ENCODE measurements around the gene AIPL1. TPM values are rescaled to one million over a fixed set of nuclear protein-coding genes. Genes with fewer than 3 reads are reported as not detected.

Gene AIPL1
- total RNA-seq, 1 donor from 2014 or later, result not detected

DNA sequence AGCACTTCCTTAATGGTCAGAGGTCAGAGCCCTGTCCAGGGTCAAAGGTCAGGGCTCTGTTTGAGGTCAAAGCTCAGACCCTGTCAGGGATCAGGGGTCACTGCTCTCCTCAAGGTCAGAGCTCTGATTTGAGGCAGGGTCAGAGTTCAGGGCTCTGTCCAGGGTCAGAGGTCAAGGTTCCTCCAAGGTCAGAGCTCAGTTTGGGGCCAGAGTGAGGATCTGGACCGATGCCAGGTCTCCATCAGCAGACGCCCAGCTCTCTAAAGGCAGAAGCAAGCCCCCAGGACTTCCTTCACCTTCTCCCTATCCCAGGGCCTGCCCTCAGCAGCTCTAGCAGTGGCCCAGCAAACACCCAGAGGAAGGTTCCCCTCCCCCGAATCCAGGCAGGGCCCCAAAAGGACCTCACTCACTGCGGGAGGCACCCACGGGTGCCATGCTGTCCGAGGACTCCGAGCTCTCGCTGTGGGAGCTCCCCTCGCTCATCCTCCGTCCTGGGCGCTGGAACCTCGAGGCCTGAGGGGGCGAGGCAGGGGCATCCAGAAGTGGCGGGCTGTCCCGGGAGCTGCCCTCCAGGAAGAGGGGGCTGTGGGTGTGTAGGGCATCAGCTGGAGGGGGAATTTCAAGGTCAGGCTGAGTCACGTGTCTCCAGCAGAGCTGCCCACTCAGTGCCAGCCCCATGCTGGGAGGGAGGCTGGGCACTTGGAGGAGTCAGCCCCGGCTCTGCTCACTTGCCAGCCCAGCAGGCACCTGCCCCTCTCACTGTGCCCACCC is 36.0 kb upstream of the AIPL1 start:
- H3K9me3 ChIP-seq, result peaks cover 0 to 3% of the 10 kb centered on the region in 2 donors
- DNase-seq (ENCODE audit: low spot score in 2 of 2), result no peak
- intact Hi-C loops (cut with DNase I), result no loop called here
- TF ChIP-seq, protein P1, sequence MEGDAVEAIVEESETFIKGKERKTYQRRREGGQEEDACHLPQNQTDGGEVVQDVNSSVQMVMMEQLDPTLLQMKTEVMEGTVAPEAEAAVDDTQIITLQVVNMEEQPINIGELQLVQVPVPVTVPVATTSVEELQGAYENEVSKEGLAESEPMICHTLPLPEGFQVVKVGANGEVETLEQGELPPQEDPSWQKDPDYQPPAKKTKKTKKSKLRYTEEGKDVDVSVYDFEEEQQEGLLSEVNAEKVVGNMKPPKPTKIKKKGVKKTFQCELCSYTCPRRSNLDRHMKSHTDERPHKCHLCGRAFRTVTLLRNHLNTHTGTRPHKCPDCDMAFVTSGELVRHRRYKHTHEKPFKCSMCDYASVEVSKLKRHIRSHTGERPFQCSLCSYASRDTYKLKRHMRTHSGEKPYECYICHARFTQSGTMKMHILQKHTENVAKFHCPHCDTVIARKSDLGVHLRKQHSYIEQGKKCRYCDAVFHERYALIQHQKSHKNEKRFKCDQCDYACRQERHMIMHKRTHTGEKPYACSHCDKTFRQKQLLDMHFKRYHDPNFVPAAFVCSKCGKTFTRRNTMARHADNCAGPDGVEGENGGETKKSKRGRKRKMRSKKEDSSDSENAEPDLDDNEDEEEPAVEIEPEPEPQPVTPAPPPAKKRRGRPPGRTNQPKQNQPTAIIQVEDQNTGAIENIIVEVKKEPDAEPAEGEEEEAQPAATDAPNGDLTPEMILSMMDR (IDR thresholded peaks at IDR 0.05), result no peak
- no peak overlapping the region for H3K27ac ChIP-seq
- no peaks in the 10 kb centered on the region for H3K4me1 ChIP-seq
- H3K27me3 ChIP-seq, result no peaks in the 10 kb centered on the region
- no peak overlapping the region for H3K4me3 ChIP-seq
- no peaks in the 10 kb centered on the region for H3K36me3 ChIP-seq

DNA sequence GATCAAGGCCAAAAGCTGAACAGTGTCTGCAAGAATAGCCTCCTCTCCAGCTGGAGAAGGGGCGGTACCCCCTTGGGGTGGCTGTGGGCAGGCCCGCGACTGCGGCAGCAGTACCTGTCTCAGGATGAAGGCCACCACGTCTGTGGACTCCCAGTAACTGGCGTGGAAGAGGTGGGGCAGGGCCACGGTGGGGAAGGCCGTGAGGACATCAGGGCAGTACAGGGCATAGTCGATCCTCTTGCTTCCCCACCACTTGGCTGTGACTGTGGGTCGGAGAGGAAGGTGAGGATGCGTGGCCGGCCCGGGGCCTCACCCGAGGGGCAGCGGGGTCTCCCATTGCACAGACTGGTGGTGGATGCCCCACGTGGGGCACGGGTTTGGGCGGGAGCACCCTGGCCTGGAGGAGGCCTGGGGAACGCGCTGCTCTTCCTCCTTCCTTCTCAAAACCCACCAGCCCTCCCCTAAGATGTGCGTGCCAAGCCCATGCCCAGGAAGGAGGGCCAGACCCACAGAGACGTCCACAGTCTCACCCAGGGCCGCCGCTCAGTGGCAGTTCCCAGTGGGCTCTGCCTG is 35.3 kb upstream of the AIPL1 start:
- Histone ChIP-seq H3K27ac (no peak overlapping the region), H3K4me1 (no peaks in the 10 kb centered on the region), H3K9me3 (peaks cover 0 to 3% of the 10 kb centered on the region in 2 donors), H3K4me3 (no peak overlapping the region), H3K27me3 (no peaks in the 10 kb centered on the region), H3K36me3 (no peaks in the 10 kb centered on the region)
- DNase-seq (ENCODE audit: low spot score in 2 of 2), result no peak
- TF ChIP-seq, protein P1 (IDR thresholded peaks at IDR 0.05), result no peak
- intact Hi-C loops (cut with DNase I), result no loop called here

DNA sequence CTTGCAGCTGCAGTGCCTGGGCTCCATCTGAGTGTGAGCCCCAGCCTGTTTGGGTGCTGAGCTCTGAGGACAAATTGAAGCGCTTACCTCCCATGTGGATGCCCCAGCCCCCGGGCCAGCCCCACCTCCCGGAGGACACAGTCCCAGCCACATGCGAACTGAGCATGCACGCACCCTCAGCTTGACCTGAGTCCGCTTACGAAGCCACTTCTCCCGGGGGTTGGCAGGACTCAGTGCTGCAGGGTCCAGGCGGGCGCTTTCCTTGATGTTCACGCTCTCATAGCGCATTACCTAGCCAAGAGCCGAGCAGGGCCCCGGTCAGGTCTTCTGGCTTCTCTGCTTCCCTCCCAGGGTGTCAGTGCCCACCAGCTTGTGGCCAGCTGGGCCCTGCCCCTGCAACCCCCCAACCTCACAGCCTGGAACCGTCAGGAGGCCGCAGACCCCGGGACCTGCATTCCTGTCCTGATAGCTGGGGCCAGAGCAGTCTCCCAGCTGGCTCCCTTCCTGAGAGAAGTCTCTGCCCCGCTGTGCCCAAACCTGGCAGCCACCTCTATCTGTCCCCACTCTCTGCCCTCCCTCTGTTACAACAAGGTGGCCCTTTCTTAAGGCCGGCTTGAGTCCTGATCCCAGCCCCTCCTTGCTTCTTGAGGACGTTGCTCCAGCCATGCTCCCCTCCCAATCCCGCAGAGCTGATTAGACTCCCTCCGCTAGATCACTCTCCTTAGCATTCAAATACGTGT is 33.3 kb upstream of the AIPL1 start:
- intact Hi-C loops (cut with DNase I), result no loop called here
- DNase-seq (ENCODE audit: low spot score in 2 of 2), result no peak
- H3K36me3 ChIP-seq, result no peaks in the 10 kb centered on the region
- no peak overlapping the region for H3K4me3 ChIP-seq
- no peaks in the 10 kb centered on the region for H3K27me3 ChIP-seq
- H3K9me3 ChIP-seq, result peaks cover 0 to 3% of the 10 kb centered on the region in 2 donors
- no peak overlapping the region for H3K27ac ChIP-seq
- TF ChIP-seq, protein P1 (IDR thresholded peaks at IDR 0.05), result no peak
- no peaks in the 10 kb centered on the region for H3K4me1 ChIP-seq

DNA sequence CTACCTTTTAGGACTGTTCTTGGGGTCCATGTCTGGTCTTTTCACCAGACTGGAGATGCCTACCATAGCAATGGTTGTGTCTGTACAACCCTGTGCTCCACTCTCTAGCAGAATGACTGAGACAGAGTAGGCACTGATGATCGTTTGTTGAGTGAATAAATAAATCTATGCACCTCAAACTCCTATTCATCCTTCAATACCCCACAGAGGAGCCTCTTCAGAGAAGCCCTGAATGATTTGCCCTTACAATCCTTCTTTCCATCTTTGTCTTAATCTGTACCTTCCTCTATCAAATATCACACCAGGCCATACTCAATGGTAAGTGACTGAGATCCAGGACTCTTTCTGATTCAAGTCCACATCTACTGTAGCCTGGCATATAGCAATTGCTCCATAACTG is 32.6 kb upstream of the AIPL1 start:
- no peak for DNase-seq (ENCODE audit: low spot score in 2 of 2)
- H3K27ac ChIP-seq, result no peak overlapping the region
- intact Hi-C loops (cut with DNase I), result no loop called here
- H3K27me3 ChIP-seq, result no peaks in the 10 kb centered on the region
- peaks cover 0 to 3% of the 10 kb centered on the region in 2 donors for H3K9me3 ChIP-seq
- H3K36me3 ChIP-seq, result no peaks in the 10 kb centered on the region
- no peak overlapping the region for H3K4me3 ChIP-seq
- TF ChIP-seq, protein P1 (IDR thresholded peaks at IDR 0.05), result no peak
- no peaks in the 10 kb centered on the region for H3K4me1 ChIP-seq

DNA sequence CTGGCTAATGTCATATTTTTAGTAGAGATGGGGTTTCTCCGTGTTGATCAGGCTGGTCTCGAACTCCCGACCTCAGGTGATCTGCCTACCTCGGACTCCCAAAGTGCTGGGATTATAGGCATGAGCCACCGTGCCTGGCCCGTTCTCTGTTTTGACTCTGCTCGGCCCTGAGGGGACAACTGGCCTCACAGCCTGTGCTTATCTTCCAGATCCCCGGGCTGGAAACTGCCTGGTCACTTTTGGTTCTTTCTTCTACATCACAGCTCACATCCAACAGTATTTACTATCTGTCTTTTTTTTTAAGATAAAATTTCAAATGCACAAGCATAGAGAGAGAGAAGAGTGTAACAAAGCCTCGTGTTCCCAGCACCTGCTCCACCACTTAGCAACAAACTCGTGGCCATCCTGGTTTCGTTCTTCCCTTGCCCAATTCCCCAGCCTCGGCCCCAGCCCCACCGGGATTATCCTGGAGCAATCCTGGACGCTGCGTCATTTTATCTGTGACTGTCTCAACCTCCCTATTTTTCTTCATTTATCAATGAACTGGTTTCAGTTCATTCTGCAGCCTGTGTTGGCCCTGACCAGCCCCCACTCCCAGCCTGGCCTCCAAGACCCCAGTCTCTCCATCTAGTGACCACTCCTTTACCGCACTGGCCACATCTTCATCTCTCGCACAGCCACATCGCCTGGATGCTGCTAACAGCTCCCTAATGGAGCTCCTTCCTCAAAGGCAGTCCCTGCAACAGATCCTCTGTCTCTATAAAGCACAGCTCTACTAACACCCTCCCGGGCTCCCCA is 30.5 kb upstream of the AIPL1 start:
- Histone ChIP-seq H3K27ac (no peak overlapping the region), H3K9me3 (peaks cover 0 to 3% of the 10 kb centered on the region in 2 donors), H3K4me1 (no peaks in the 10 kb centered on the region), H3K4me3 (no peak overlapping the region), H3K27me3 (no peaks in the 10 kb centered on the region), H3K36me3 (no peaks in the 10 kb centered on the region)
- TF ChIP-seq, protein P1 (IDR thresholded peaks at IDR 0.05), result no peak
- intact Hi-C loops (cut with DNase I), result no loop called here
- no peak for DNase-seq (ENCODE audit: low spot score in 2 of 2)
